HEK293T (cell line): Measurements from ENCODE around the gene SYDE1.

Source experiments
- ARNT ChIP-seq: fragments of 450-650 bp; IDR thresholded peaks from 2 replicates; pipeline ENCODE4 v1.6.1; 2017; ENCODE audit warnings: mild to moderate bottlenecking
- BHLHE40 ChIP-seq: fragments of 450-650 bp; IDR thresholded peaks from 2 replicates; pipeline ENCODE4 v1.6.1; 2016; ENCODE audit warnings: mild to moderate bottlenecking, moderate library complexity, borderline replicate concordance
- FOXA1 ChIP-seq: fragments of 450-650 bp; IDR thresholded peaks from 2 replicates; pipeline ENCODE4 v1.6.1; 2016; ENCODE audit warnings: mild to moderate bottlenecking
- FOXK2 ChIP-seq: fragments of 450-650 bp; IDR thresholded peaks from 2 replicates; pipeline ENCODE4 v1.6.1; 2016; ENCODE audit warnings: mild to moderate bottlenecking
- FOXM1 ChIP-seq: fragments of 450-650 bp; IDR thresholded peaks from 2 replicates; pipeline ENCODE4 v1.6.1; 2017; ENCODE audit warnings: mild to moderate bottlenecking, borderline replicate concordance
- LEF1 ChIP-seq: fragments of 450-650 bp; IDR thresholded peaks from 2 replicates; pipeline ENCODE4 v1.6.1; 2017; ENCODE audit warnings: mild to moderate bottlenecking, borderline replicate concordance
- SP1 ChIP-seq: fragments of 450-650 bp; IDR thresholded peaks from 2 replicates; pipeline ENCODE4 v1.6.1; 2017
- SUZ12 ChIP-seq: fragments of 450-650 bp; IDR thresholded peaks from 2 replicates; pipeline ENCODE4 v1.6.1; 2016; ENCODE audit warnings: mild to moderate bottlenecking
- TARDBP ChIP-seq: fragments of 450-650 bp; IDR thresholded peaks from 2 replicates; pipeline ENCODE4 v1.6.1; 2016
- ZNF384 ChIP-seq: fragments of 450-650 bp; IDR thresholded peaks from 2 replicates; pipeline ENCODE4 v1.6.1; 2016
- TF ChIP-seq, protein P1 (sequence below): fragments of 450-650 bp; IDR thresholded peaks from 2 replicates; pipeline ENCODE4 v1.6.1; 2016

- no peak for TF ChIP-seq SP1
- TF ChIP-seq FOXK2 = no peak
- no peak for TF ChIP-seq BHLHE40
- no peak for TF ChIP-seq TARDBP
- TF ChIP-seq SUZ12 = no peak
- no peak for TF ChIP-seq LEF1
- TF ChIP-seq, protein P1, sequence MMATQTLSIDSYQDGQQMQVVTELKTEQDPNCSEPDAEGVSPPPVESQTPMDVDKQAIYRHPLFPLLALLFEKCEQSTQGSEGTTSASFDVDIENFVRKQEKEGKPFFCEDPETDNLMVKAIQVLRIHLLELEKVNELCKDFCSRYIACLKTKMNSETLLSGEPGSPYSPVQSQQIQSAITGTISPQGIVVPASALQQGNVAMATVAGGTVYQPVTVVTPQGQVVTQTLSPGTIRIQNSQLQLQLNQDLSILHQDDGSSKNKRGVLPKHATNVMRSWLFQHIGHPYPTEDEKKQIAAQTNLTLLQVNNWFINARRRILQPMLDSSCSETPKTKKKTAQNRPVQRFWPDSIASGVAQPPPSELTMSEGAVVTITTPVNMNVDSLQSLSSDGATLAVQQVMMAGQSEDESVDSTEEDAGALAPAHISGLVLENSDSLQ = no peak
- no peak for TF ChIP-seq ARNT
- TF ChIP-seq FOXM1 = no peak
- TF ChIP-seq FOXA1 = no peak
- TF ChIP-seq ZNF384 = no peak
These were observed 25.3 kb upstream of the SYDE1 start, which contains the start of gene OR1I1 for GRCh38 chr19:15081911-15082310.
